OCI-LY7 (cell line): ENCODE measurements around the gene NDUFA12. TPM values are rescaled to one million over a fixed set of nuclear protein-coding genes. Genes with fewer than 3 reads are reported as not detected.
"Not testable (repeated sequence)": the region's sequence is repeated elsewhere in the genome, so short reads cannot be mapped to it uniquely, and the experiment has no call there.

Experiments
- BruUV-seq: library from RNA; stranded (reverse); fragments of 400-500 nt; replicated peaks from 2 replicates; lab custom pipeline; 2021; lab: Mats Ljungman, UMichigan
- CTCF ChIA-PET: fragments of 300-600 bp; sonication (Branson Sonifier 250); formaldehyde crosslinking; loops from one replicate; lab custom pipeline; 2022; ENCODE audit warnings: antibody characterized with exemption; ENCODE audit not compliant: unreplicated experiment; lab: Charles Lee
- POLR2A ChIA-PET: fragments of 300-600 bp; sonication (Branson Sonifier 250); formaldehyde crosslinking; loops from one replicate; lab custom pipeline; 2022; ENCODE audit warnings: antibody characterized with exemption; lab: Charles Lee
- DNase-seq: peaks from one replicate; pipeline ENCODE4 v3.0.0-alpha.2; 2015; ENCODE audit warnings: low spot score
- H2AFZ ChIP-seq: fragments of 200-600 bp; sonication (generic), shearing (Covaris generic); 2 replicates; pipeline ENCODE4 v1.6.1; 2014; ENCODE audit warnings: mild to moderate bottlenecking, antibody characterized with exemption, low read length, moderate library complexity
- H3K27ac ChIP-seq: fragments of 200-600 bp; sonication (generic); 2 replicates; pipeline ENCODE4 v1.5.1; 2014; ENCODE audit warnings: mixed run types, low read depth, mild to moderate bottlenecking, moderate library complexity, low read length, inconsistent platforms; ENCODE audit not compliant: poor library complexity, severe bottlenecking
- H3K36me3 ChIP-seq: fragments of 200-600 bp; sonication (generic); 2 replicates; pipeline ENCODE4 v1.6.1; 2014; ENCODE audit warnings: mild to moderate bottlenecking, antibody characterized with exemption, low read length, moderate library complexity, mixed read lengths; ENCODE audit not compliant: insufficient read depth
- H3K4me1 ChIP-seq: fragments of 200-600 bp; sonication (generic); 2 replicates; pipeline ENCODE4 v1.5.1; 2014; ENCODE audit warnings: mild to moderate bottlenecking, low read length; ENCODE audit not compliant: insufficient read depth, poor library complexity, severe bottlenecking
- H3K4me2 ChIP-seq: fragments of 200-600 bp; sonication (generic); 2 replicates; pipeline ENCODE4 v1.6.1; 2014; ENCODE audit warnings: mild to moderate bottlenecking, low read length
- H3K4me3 ChIP-seq: fragments of 200-600 bp; sonication (generic); 2 replicates; pipeline ENCODE4 v1.5.1; 2014; ENCODE audit warnings: mild to moderate bottlenecking, low read depth, low read length; ENCODE audit not compliant: poor library complexity, severe bottlenecking
- H3K79me2 ChIP-seq: fragments of 200-600 bp; sonication (generic); 2 replicates; pipeline ENCODE4 v1.6.1; 2016; ENCODE audit warnings: low read depth, mild to moderate bottlenecking, low read length, moderate library complexity, mixed read lengths; ENCODE audit not compliant: insufficient read depth
- H3K9me2 ChIP-seq: fragments of 200-600 bp; sonication (generic); 2 replicates; pipeline ENCODE4 v1.6.1; 2016; ENCODE audit warnings: mild to moderate bottlenecking, low read length, mixed read lengths; ENCODE audit not compliant: insufficient read depth
- H3K9me3 ChIP-seq: fragments of 200-600 bp; sonication (generic); 2 replicates; pipeline ENCODE4 v1.6.1; 2014; ENCODE audit warnings: mild to moderate bottlenecking, mixed run types, low read length, mixed read lengths
- H4K20me1 ChIP-seq: fragments of 200-600 bp; sonication (generic); 2 replicates; pipeline ENCODE4 v1.6.1; 2014; ENCODE audit warnings: mild to moderate bottlenecking, antibody characterized with exemption, low read length, moderate library complexity, mixed read lengths; ENCODE audit not compliant: insufficient read depth
- EZH2phosphoT487 ChIP-seq: fragments of 200-600 bp; sonication (generic); IDR thresholded peaks from 2 replicates; pipeline ENCODE4 v1.6.1; 2018; ENCODE audit warnings: low read depth, borderline replicate concordance, mild to moderate bottlenecking, mixed run types, antibody characterized with exemption, low read length, moderate library complexity, mixed read lengths
- intact Hi-C: fragments of 100-400 bp; cut with micrococcal nuclease; formaldehyde crosslinking; loops from one replicate; pipeline ENCODE4 v1.10.0; 2022; ENCODE audit not compliant: unreplicated experiment
- total RNA-seq, 2 experiments: library from RNA; depleted of rRNA in 1 of 2; stranded (reverse); fragments of >200 nt in 1 of 2; shearing (Covaris generic) in 1 of 2; gene quantifications; 2 replicates each; pipeline ENCODE4 v1.2.3, GENCODE V29; 2014 to 2022
- TF ChIP-seq, protein P1 (sequence below): fragments of 200-600 bp; sonication (generic); conservative IDR thresholded peaks from 2 replicates; pipeline ENCODE4 v1.5.1; 2014; ENCODE audit warnings: mild to moderate bottlenecking, antibody characterized with exemption, low read length, moderate library complexity, mixed read lengths

The NDUFA12 gene
- total RNA-seq, 2 experiments from 2014 or later, result 127 to 147 TPM

DNA sequence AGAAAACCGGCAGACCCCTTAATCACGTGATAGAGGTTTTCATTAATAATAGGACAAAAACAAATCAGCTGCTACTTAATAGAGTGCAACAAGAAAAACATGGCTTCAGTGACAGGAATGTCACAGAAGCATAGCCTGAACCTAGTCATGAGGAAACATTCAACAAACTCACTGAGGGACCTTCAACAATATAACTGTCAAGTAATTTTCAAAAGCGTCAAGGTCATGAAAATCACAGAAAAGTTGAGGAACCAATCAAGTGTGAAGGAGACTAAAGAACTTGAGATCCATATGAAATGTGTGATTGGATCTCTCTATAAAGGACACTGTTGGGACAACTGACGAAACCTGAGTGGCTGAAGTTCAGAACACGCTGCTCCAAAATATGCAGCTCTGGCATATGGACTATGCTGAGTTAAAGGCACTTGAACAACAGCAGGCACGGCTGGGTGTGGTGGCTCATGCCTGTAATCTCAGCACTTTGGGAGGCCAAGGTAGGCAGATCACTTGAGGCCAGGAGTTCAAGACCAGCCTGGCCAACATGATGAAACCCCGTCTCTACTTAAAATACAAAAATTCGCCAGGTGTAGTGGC is 16.3 kb downstream of the NDUFA12 start:
- no peak overlapping the region for H3K4me3 ChIP-seq
- H4K20me1 ChIP-seq, result no peaks in the 10 kb centered on the region
- TF ChIP-seq, protein P1, sequence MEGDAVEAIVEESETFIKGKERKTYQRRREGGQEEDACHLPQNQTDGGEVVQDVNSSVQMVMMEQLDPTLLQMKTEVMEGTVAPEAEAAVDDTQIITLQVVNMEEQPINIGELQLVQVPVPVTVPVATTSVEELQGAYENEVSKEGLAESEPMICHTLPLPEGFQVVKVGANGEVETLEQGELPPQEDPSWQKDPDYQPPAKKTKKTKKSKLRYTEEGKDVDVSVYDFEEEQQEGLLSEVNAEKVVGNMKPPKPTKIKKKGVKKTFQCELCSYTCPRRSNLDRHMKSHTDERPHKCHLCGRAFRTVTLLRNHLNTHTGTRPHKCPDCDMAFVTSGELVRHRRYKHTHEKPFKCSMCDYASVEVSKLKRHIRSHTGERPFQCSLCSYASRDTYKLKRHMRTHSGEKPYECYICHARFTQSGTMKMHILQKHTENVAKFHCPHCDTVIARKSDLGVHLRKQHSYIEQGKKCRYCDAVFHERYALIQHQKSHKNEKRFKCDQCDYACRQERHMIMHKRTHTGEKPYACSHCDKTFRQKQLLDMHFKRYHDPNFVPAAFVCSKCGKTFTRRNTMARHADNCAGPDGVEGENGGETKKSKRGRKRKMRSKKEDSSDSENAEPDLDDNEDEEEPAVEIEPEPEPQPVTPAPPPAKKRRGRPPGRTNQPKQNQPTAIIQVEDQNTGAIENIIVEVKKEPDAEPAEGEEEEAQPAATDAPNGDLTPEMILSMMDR, result no peak
- TF ChIP-seq EZH2phosphoT487, result no peak
- intact Hi-C loops, result no loop called here
- DNase-seq, result no peak
- no peaks in the 10 kb centered on the region for H3K9me2 ChIP-seq
- BruUV-seq, result no TSS peak
- H3K4me2 ChIP-seq, result no peak overlapping the region
- no peak overlapping the region for H2AFZ ChIP-seq
- H3K27ac ChIP-seq, result no peak overlapping the region
- POLR2A ChIA-PET, result interaction anchor here (1.4 kb wide), 1 partner anchor 14 kb away, joined by 4 read pairs; no protein-coding TSS in a partner anchor
- CTCF ChIA-PET, result no interaction called here
- no peaks in the 10 kb centered on the region for H3K9me3 ChIP-seq
- peaks cover 26% of the 10 kb centered on the region for H3K4me1 ChIP-seq
- peaks cover 9% of the 10 kb centered on the region; the same call in 1 of the 2 replicates for H3K79me2 ChIP-seq
- peaks cover 55% of the 10 kb centered on the region for H3K36me3 ChIP-seq

DNA sequence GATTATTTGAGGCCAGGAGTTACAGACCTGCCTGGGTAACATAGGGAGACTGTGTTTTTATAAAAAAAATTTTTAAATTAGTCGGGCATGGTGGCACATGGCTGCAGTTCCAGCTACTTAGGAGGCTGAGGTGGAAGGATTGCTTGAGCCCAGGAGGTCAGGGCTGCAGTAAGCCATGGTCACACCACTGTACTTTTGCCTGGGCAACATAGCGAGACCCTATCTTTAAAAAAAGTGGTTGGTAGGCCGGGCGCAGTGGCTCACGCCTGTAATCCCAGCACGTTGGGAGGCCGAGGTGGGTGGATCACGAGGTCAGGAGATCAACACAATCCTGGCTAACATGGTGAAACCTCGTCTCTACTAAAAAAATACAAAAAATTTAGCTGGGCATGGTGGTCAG is 18.4 kb downstream of the NDUFA12 start:
- H3K27ac ChIP-seq, H4K20me1 ChIP-seq, BruUV-seq, H2AFZ ChIP-seq, DNase-seq, H3K9me2 ChIP-seq, H3K9me3 ChIP-seq, H3K4me2 ChIP-seq, intact Hi-C loops, H3K4me3 ChIP-seq, CTCF ChIA-PET: not testable (repeated sequence)
- Histone ChIP-seq H3K4me1 (peaks cover 21% of the 10 kb centered on the region), H3K79me2 (peaks cover 10% of the 10 kb centered on the region; the same call in 1 of the 2 replicates), H3K36me3 (peaks cover 47% of the 10 kb centered on the region)
- POLR2A ChIA-PET, result interaction anchor here (0.5 to 0.8 kb wide), 3 partner anchors 18 to 586 kb away, joined by 3 to 5 read pairs (median 3); partner anchors contain the start of gene NDUFA12

DNA sequence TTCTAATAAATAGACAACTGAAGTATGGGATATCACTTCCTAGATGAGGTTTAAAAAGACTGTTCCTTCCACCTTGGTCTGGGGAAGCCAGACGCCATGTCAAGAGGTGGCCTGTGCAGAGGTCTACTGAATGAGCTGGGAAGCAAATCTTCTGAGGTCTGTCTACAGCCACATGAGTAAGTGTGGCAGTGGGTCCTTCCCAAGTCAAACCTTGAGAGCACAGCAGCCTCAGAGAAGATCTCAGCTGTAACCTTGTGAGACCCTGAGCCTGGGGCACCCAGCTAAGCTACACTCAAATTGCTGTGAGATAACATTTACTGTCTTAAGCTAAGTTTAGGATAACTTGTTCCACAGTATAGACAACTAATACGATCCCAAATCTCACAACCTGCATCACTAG is 20.2 kb downstream of the NDUFA12 start:
- Histone ChIP-seq H3K79me2 (peaks cover 10% of the 10 kb centered on the region; the same call in 1 of the 2 replicates), H2AFZ (no peak overlapping the region), H4K20me1 (no peaks in the 10 kb centered on the region), H3K9me3 (no peaks in the 10 kb centered on the region), H3K9me2 (no peaks in the 10 kb centered on the region), H3K27ac (no peak overlapping the region), H3K4me3 (no peak overlapping the region), H3K36me3 (peaks cover 32% of the 10 kb centered on the region), H3K4me2 (no peak overlapping the region), H3K4me1 (peaks cover 9% of the 10 kb centered on the region)
- CTCF ChIA-PET, result no interaction called here
- intact Hi-C loops, result loop anchor here (5.0 kb wide), 1 partner anchor 166 kb away; no protein-coding TSS in a partner anchor
- no peak for TF ChIP-seq EZH2phosphoT487
- TF ChIP-seq, protein P1, result no peak
- no peak for DNase-seq
- POLR2A ChIA-PET, result interaction anchor here (1.1 to 2.3 kb wide), 2 partner anchors 14 to 413 kb away, joined by 3 to 13 read pairs; no protein-coding TSS in a partner anchor
- no TSS peak for BruUV-seq
